HCT116 (cell line): ENCODE measurements around the gene KBTBD3. TPM values are rescaled to one million over a fixed set of nuclear protein-coding genes. Genes with fewer than 3 reads are reported as not detected.

Experiments
- ATAC-seq: fragments of 200-7000 bp; cut with Tn5 transposase; 2 replicates; pipeline ENCODE4 v1.9.1; 2020; ENCODE audit warnings: mild to moderate bottlenecking, moderate library complexity
- BruUV-seq: library from RNA; stranded (reverse); fragments of 400-500 nt; replicated peaks from 2 replicates; lab custom pipeline; 2021; lab: Mats Ljungman, UMichigan
- CTCF ChIA-PET: fragments of 300-600 bp; sonication (Branson Sonifier 250); formaldehyde crosslinking; loops from one replicate; lab custom pipeline; 2021; ENCODE audit warnings: antibody characterized with exemption; lab: Charles Lee
- POLR2A ChIA-PET: fragments of 300-600, 350-600 bp; sonication (Branson Sonifier 250); formaldehyde crosslinking; loops from one replicate; lab custom pipeline; 2021; ENCODE audit warnings: antibody characterized with exemption; lab: Charles Lee
- RAD21 ChIA-PET, 2 experiments: fragments of 300-600 bp; sonication (Branson Sonifier 250); formaldehyde crosslinking; loops; one replicate each; lab custom pipeline; 2023; ENCODE audit warnings: low total read pairs in 2 of 2; ENCODE audit not compliant: uncharacterized antibody in 2 of 2, unreplicated experiment in 2 of 2, low non-redundant PET in 1 of 2; lab: Charles Lee
- DNase-seq: peaks from one replicate; pipeline ENCODE4 v3.0.0-alpha.2; 2010; ENCODE audit warnings: low read depth, low spot score
- H2AFZ ChIP-seq: fragments of 200-600 bp; shearing (Covaris generic), sonication (generic); 2 replicates; pipeline ENCODE4 v1.6.1; 2017; ENCODE audit warnings: low read depth, mixed run types, mixed read lengths, antibody characterized with exemption, low read length; ENCODE audit not compliant: poor library complexity, severe bottlenecking
- H3K27ac ChIP-seq: 2 replicates; pipeline ENCODE4 v1.5.1; 2012; ENCODE audit warnings: low read depth, low read length
- H3K27me3 ChIP-seq: fragments of 200-600 bp; sonication (generic); 2 replicates; pipeline ENCODE4 v1.6.1; 2016; ENCODE audit warnings: mixed run types, low read length, mixed read lengths; ENCODE audit not compliant: insufficient read depth
- H3K36me3 ChIP-seq, 2 experiments: fragments of 200-500 bp in 1 of 2; fragments of 200-600 bp in 1 of 2; sonication (Bioruptor generic) in 1 of 2; sonication (generic) in 1 of 2; 2 replicates each; pipeline versions ENCODE4 v1.5.1 to v1.6.1; 2014 to 2016; ENCODE audit warnings: low read length in 2 of 2, inconsistent platforms in 1 of 2, mixed read lengths in 1 of 2, mixed run types in 1 of 2; ENCODE audit not compliant: insufficient read depth in 2 of 2, control insufficient read depth in 1 of 2
- H3K4me1 ChIP-seq, 2 experiments: fragments of 200-600 bp in 1 of 2; sonication (generic) in 1 of 2; 2 replicates each; pipeline versions ENCODE4 v1.5.1 to v1.6.1; 2012 to 2017; ENCODE audit warnings: low read length in 2 of 2, inconsistent platforms in 1 of 2, mild to moderate bottlenecking in 1 of 2, mixed read lengths in 1 of 2, mixed run types in 1 of 2, moderate library complexity in 1 of 2; ENCODE audit not compliant: insufficient read depth in 2 of 2, control insufficient read depth in 1 of 2
- H3K4me2 ChIP-seq: fragments of 200-600 bp; sonication (generic); 2 replicates; pipeline ENCODE4 v1.6.1; 2017; ENCODE audit warnings: mixed run types, low read length, mixed read lengths
- H3K4me3 ChIP-seq, 2 experiments: fragments of 200-600 bp in 1 of 2; sonication (generic) in 1 of 2; replicated peaks in 1 of 2; 2 replicates each; pipeline ENCODE4 v1.5.1; 2011 to 2016; ENCODE audit warnings: low read length in 2 of 2, control low read depth in 1 of 2, low read depth in 1 of 2, mild to moderate bottlenecking in 1 of 2, mixed read lengths in 1 of 2, mixed run types in 1 of 2
- H3K79me2 ChIP-seq: fragments of 200-600 bp; sonication (generic); 2 replicates; pipeline ENCODE4 v1.6.1; 2017; ENCODE audit warnings: mild to moderate bottlenecking, mixed run types, low read length, moderate library complexity, mixed read lengths; ENCODE audit not compliant: insufficient read depth
- H3K9ac ChIP-seq: fragments of 200-600 bp; sonication (generic); 2 replicates; pipeline ENCODE4 v1.6.1; 2016; ENCODE audit warnings: low read length, mixed read lengths
- H3K9me2 ChIP-seq: fragments of 200-600 bp; sonication (generic), shearing (Covaris generic); 2 replicates; pipeline ENCODE4 v1.6.1; 2017; ENCODE audit warnings: mixed run types, mild to moderate bottlenecking, moderate library complexity; ENCODE audit not compliant: insufficient read depth
- H3K9me3 ChIP-seq, 2 experiments: fragments of 200-500 bp in 1 of 2; fragments of 200-600 bp in 1 of 2; sonication (Bioruptor generic) in 1 of 2; sonication (generic) in 1 of 2; 2 replicates each; pipeline ENCODE4 v1.6.1; 2014 to 2017; ENCODE audit warnings: low read length in 2 of 2, mixed read lengths in 2 of 2, inconsistent platforms in 1 of 2, low read depth in 1 of 2, mild to moderate bottlenecking in 1 of 2, mixed run types in 1 of 2, moderate library complexity in 1 of 2; ENCODE audit not compliant: control insufficient read depth in 1 of 2, insufficient read depth in 1 of 2
- H4K20me1 ChIP-seq: fragments of 200-600 bp; sonication (generic), shearing (Covaris generic); 2 replicates; pipeline ENCODE4 v1.6.1; 2017; ENCODE audit warnings: mixed run types, mild to moderate bottlenecking, moderate library complexity; ENCODE audit not compliant: insufficient read depth
- CBX3 ChIP-seq: IDR thresholded peaks from 2 replicates; pipeline ENCODE4 v1.6.1; 2012; ENCODE audit warnings: low read depth
- CEBPB ChIP-seq: IDR thresholded peaks from 2 replicates; pipeline ENCODE4 v1.6.1; 2012; ENCODE audit warnings: low read depth
- EGR1 ChIP-seq: IDR thresholded peaks from 2 replicates; pipeline ENCODE4 v1.6.1; 2012; ENCODE audit warnings: low read depth
- ELF1 ChIP-seq: IDR thresholded peaks from 2 replicates; pipeline ENCODE4 v1.6.1; 2012; ENCODE audit warnings: low read depth, borderline replicate concordance
- EZH2 ChIP-seq: fragments of 200-600 bp; sonication (generic); IDR thresholded peaks from 2 replicates; pipeline ENCODE4 v1.6.1; 2017; ENCODE audit warnings: antibody characterized with exemption, mixed run types
- EZH2phosphoT487 ChIP-seq: fragments of 200-600 bp; IDR thresholded peaks from 2 replicates; pipeline ENCODE4 v1.6.1; 2018; ENCODE audit warnings: antibody characterized with exemption, borderline replicate concordance
- FOSL1 ChIP-seq: IDR thresholded peaks from 2 replicates; pipeline ENCODE4 v1.6.1; 2012; ENCODE audit warnings: low read depth
- JUND ChIP-seq: IDR thresholded peaks from 2 replicates; pipeline ENCODE4 v1.6.1; 2012
- POLR2A ChIP-seq: IDR thresholded peaks from 2 replicates; pipeline ENCODE4 v1.7.0; 2011; ENCODE audit warnings: borderline replicate concordance; ENCODE audit not compliant: insufficient read depth, insufficient read length; ENCODE audit errors: extremely low read depth
- RAD21 ChIP-seq: IDR thresholded peaks from 2 replicates; pipeline ENCODE4 v1.6.1; 2012; ENCODE audit warnings: low read depth, mild to moderate bottlenecking
- TCF7L2 ChIP-seq: IDR thresholded peaks from 2 replicates; pipeline ENCODE4 v1.7.0; 2011; ENCODE audit warnings: borderline replicate concordance, inconsistent platforms; ENCODE audit not compliant: insufficient read depth, insufficient read length; ENCODE audit errors: extremely low read depth
- YY1 ChIP-seq: IDR thresholded peaks from 2 replicates; pipeline ENCODE4 v1.6.1; 2011; ENCODE audit warnings: low read length, low read depth, moderate library complexity, mild to moderate bottlenecking; ENCODE audit not compliant: insufficient replicate concordance; ENCODE audit errors: extremely low read depth
- ZFX ChIP-seq: fragments of 450-650 bp; IDR thresholded peaks from 2 replicates; pipeline ENCODE4 v1.6.1; 2017
- ZNF274 ChIP-seq: fragments of 200-500 bp; sonication (Bioruptor generic); IDR thresholded peaks from 2 replicates; pipeline ENCODE4 v1.6.1; 2014; ENCODE audit warnings: mild to moderate bottlenecking, low read depth, low read length, inconsistent platforms
- intact Hi-C: fragments of 100-400 bp; cut with micrococcal nuclease; formaldehyde crosslinking; loops from 2 replicates; pipeline ENCODE4 v1.10.0; 2022
- total RNA-seq: library from RNA; stranded (reverse); gene quantifications from one replicate; pipeline ENCODE4 v1.2.1, GENCODE V29; 2021; ENCODE audit not compliant: unreplicated experiment
- TF ChIP-seq, protein P1 (sequence below): IDR thresholded peaks from 2 replicates; pipeline ENCODE4 v1.6.1; 2012
- TF ChIP-seq, protein P2 (sequence below): IDR thresholded peaks from 2 replicates; pipeline ENCODE4 v1.6.1; 2012

KBTBD3 gene
- total RNA-seq, 1 experiment from 2014 or later = 10.4 TPM

DNA sequence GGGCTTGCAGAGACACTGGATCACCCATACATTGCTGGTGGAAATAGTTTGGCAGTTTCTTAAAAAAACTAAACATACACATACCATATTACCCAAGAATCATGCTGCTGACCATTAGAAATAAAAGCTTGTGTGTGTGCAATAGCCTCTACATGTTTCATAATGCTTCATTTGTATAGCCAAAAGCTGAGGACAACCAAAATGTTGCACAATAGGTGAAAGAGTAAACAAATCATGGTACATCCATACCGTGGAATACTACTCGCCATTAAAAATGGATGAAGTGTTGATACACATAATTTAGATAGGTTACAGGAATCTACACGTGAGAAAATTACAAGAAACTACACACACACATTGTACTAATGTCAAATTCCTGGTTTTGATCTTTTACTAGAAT lies 6.5 kb downstream of the KBTBD3 start:
- ChIA-PET CTCF (no interaction called here), POLR2A (no interaction called here), RAD21 (no interaction called here)
- Histone ChIP-seq H3K4me2 (no peak overlapping the region), H3K79me2 (no peaks in the 10 kb centered on the region), H3K4me1 (no peaks in the 10 kb centered on the region), H3K36me3 (no peaks in the 10 kb centered on the region), H3K9me3 (no peaks in the 10 kb centered on the region), H3K27ac (no peak overlapping the region), H4K20me1 (no peaks in the 10 kb centered on the region), H3K4me3 (no peak overlapping the region), H2AFZ (no peak overlapping the region), H3K9me2 (no peaks in the 10 kb centered on the region), H3K27me3 (no peaks in the 10 kb centered on the region), H3K9ac (no peak overlapping the region)
- no TSS peak for BruUV-seq
- TF ChIP-seq, protein P1, sequence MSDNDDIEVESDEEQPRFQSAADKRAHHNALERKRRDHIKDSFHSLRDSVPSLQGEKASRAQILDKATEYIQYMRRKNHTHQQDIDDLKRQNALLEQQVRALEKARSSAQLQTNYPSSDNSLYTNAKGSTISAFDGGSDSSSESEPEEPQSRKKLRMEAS = no peak
- TF ChIP-seq CEBPB (no peak), YY1 (no peak), ZFX (no peak), TCF7L2 (no peak), EZH2 (no peak), POLR2A (no peak), FOSL1 (no peak), RAD21 (no peak), EZH2phosphoT487 (no peak), ZNF274 (no peak), JUND (no peak), CBX3 (no peak)
- ATAC-seq = no peak
- DNase-seq = no peak
- intact Hi-C loops = no loop called here

DNA sequence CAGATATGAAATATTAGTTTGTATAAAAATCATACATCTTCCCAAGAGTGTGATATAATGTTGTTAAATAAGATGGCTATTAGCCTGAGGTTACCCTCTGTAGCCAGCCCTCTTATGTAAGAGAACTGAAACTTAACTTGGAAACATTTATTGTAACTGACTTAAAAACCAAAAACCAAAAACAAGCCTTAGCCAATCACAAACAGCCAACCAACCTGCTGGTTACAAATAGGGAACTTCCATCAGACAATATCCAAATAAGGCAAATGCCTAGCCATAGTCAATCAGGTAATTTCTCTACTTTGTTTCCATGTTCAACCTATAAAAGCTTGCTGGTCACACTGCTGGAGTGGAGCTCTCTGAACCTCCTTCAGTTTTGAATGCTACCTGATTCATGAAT lies 14.1 kb downstream of the KBTBD3 start:
- DNase-seq (no peak), ATAC-seq (no peak)
- Histone ChIP-seq H3K79me2 (no peaks in the 10 kb centered on the region), H3K27me3 (no peaks in the 10 kb centered on the region), H3K4me1 (no peaks in the 10 kb centered on the region), H3K36me3 (no peaks in the 10 kb centered on the region), H2AFZ (no peak overlapping the region), H3K9me3 (no peaks in the 10 kb centered on the region), H3K4me2 (no peak overlapping the region), H3K9me2 (no peaks in the 10 kb centered on the region), H3K4me3 (no peak overlapping the region), H3K27ac (no peak overlapping the region), H4K20me1 (no peaks in the 10 kb centered on the region), H3K9ac (no peak overlapping the region)
- RAD21 ChIA-PET = no interaction called here
- intact Hi-C loops = no loop called here
- POLR2A ChIA-PET = no interaction called here
- TF ChIP-seq ELF1 (no peak), EGR1 (no peak)
- TF ChIP-seq, protein P2, sequence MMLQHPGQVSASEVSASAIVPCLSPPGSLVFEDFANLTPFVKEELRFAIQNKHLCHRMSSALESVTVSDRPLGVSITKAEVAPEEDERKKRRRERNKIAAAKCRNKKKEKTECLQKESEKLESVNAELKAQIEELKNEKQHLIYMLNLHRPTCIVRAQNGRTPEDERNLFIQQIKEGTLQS = no peak
- BruUV-seq = no TSS peak
- CTCF ChIA-PET = no interaction called here
